Right forelimb (tissue), 1 donor: ENCODE measurements around the gene ACTA2.

Experiments used
- DNase-seq: peaks from one replicate; pipeline ENCODE4 v3.0.0-alpha.2; 2018

The ACTA2 gene

GRCh38 chr10:88889559-88890337, 62.8 kb downstream of the ACTA2 start:
- DNase-seq: no peak

- DNase-seq: no peak
Measured at GRCh38 chr10:88888810-88889445, 63.6 kb downstream of the ACTA2 start.

GRCh38 chr10:88886557-88886956, 66.0 kb downstream of the ACTA2 start:
- DNase-seq: no peak
